NCI-H1694 treated with DMSO at 0.1 percent for 48 hours (cell line): Measurements from ENCODE around the gene B3GAT1.

ENCODE experiments used
- DNase-seq: peaks from one replicate; lab custom pipeline; 2025; lab: John Stamatoyannopoulos, UW

B3GAT1 gene

DNA sequence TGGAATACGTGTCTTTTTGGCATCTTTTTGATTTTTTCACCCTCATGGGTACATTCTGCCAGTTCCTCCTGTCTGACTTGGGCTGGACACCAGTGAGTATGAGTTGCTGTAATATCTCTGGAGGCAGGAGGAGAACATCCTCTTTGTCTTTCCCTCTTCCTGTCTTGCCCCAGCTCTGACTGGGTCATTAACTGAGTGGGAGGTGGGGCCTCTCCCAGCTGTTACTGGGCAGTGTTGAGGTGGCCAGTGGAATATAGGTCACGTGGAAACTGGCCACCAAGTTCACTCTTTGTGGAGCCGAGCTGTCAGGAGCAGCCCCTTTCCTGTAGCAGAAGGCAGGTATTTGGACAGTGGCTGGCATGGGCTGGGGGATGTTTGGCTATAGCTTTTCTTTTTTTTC is 78.1 kb downstream of the B3GAT1 start:
- DNase-seq, result no peak

DNA sequence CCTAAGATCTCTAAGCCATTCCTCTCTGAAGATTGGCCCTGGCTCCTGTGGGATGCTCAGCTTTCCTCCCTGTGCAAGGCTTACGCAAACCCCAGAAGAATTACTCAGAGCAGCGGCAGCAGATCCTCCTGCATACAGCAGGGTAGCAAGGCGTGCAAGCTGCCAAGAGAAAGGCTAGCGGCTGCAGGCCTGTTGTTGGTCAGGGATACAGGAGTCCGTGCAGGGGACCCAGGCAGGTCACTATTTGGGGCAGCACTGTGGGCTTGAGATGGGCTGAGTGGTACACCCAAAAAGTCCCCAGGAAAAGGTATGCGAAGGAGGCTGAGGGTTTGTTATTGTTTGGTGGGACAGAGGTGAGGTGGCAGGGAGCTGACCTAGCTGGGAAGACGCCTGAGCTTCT is 78.7 kb downstream of the B3GAT1 start:
- DNase-seq, result no peak

DNA sequence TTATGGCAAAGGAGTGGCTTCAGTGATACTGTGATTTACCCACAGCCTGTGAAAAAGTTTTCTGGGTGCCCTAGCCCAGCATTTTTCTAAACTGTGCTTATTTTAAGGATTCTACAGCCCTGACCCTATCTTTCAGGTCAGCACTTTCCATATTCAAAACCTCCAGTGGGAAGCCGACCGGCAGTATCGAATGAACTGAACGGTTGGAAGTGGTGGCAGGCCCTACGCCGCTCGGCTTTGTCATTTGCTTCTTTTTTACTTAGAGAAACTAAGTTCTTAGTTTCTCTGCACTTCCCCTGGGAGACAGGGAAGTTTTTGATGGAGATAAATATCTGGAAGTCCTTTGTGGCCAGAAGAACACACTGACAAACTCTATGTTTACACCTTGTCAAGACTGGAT is 79.3 kb downstream of the B3GAT1 start:
- DNase-seq, result no peak

DNA sequence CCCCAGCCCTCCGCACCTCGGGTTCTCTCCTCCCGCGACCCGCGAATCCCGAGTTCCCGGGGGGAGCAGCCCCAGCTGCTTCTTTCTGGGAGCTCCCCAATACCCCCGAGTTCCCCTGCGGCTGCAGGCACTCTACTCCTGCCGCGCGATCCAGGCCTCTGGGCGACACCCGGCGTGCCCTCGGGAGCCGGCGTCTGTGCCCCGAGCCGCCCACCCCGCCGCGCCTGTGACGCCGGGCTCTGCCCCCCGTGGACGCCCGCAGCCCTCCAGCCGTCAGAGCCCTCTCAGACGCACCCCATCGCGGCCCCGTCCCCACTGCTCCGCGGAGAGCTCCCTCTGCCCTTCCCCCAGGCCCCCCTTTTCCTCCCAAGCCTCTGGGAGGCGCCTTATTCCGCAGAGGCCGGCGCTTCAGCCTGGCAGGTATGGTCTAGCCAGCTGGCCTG is 79.8 kb downstream of the B3GAT1 start:
- DNase-seq, result no peak

DNA sequence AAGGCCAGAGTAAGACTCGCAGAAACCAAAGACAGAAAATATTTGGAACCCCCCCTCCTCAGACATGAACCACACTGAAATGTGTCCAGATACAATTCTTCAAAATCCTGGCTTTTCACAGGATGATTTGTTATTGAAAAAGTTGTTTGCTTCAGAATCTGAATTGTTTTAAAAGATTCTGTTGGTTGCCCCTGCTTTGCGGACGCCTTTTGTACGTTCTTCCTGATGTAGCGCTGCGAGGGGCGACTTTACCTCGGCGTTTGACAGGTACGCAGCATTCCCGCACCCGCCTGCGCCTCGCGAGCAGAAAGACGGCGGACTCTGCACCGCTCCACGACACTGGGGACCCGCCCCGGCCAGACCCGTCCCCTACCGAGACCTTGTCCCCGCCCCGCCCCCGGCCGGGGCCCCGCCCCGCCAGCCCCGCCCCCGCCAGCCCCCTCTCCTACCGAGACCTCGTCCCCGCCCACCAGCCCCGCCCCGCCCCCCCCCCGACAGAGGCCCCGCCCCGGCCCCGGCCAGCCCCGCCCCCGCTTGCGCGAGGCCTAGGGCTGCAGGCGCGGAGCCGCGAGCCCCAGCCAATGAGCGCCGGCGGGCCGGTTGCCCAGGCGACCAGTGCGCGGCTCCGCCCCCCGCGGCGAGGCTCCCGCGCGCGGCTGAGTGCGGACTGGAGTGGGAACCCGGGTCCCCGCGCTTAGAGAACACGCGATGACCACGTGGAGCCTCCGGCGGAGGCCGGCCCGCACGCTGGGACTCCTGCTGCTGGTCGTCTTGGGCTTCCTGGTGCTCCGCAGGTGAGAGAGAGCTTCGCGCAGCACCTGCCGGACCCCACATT is 80.5 kb downstream of the B3GAT1 start, which contains the start of gene GLB1L2:
Gene GLB1L2, plus strand, starts transcription at position 635 of the 835 bp plus-strand sequence. Its CDS starts 74 bp downstream, at position 709.
- peak; percentile 16 for DNase-seq

DNA sequence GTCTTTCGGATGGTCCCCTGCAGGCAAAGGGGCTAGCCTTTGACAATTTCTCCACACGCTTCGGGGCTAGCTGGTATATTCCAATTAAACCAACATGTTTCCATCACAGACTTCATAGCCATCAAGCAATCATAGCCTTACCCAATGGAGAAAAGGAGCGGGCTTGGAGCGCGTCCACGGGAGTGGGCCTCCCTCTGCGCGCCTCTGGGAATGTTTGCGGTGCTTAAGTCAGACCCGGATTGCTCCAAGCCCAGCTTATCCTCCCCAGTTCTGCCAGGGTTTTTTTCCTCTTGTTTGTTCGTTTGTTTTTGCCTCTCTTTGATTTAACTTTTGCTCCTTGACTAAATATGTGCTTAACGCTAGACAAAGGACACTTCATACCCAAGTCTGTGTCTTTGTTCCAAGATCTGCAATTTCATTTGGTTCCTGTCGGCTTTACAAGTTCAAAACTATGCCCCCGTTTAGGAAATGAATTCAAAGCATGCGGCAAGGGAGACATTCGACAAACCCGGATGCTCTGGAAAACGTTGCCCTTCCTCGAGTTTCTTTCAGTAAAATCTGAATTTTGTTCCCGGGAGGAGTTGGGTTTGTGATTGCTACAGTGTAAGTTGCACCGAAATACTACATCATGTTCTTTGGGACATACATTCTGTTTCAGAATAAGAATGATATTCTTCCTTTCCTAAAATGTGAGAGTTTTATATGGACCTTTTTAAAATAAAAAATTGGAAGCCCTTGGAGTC is 81.3 kb downstream of the B3GAT1 start:
- DNase-seq, result no peak
